Measurements from ENCODE around the gene TMEM91.
"Not testable (repeated sequence)": the region's sequence is repeated elsewhere in the genome, so short reads cannot be mapped to it uniquely, and the experiment has no call there.

TMEM91 gene

DNA sequence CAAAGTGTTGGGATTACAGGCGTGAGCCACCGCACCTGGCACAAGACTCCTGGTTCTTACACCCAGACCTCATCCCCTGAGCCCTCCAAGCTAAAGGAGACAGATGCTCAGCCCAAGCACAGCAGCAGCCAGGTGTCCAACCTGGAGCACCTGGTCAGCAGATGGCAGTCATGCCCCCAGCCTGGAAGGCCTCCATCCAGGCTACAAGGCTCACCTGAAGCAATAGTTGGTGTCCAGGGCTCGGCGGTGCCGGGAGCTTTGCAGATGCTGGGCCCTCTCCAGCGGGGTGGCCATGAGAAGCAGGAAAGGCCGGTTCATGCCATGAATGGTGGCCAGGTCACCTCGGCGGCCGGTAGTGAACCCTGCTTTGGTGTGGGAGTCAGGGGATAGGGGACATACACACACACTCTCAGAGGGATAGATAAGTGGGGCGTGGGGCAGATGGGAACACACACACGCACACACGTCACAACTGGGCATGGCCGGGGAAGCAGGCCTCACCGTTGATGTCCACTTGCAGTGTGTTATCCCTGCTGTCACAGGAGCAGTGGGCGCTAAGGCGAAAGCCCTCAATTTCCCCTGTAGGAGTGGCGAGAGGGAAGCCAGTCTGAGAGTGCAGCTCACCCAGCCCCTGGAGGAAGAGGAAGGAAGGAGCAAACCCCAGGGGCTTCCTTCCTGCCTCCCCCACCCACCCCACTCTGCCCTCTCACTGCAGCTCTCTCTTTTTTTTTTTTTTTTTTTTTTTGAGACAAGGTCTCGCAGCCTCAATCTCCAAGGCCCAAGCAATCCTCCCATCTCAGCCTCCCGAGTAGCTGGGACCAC is 34.5 kb upstream of the TMEM91 start:
- no peak overlapping the region for H3K4me3 ChIP-seq (ENCODE audit: low read depth, low read length)
- DNase-seq (ENCODE audit: low read depth, low spot score): no peak
- in situ Hi-C loops (cut with HindIII; ENCODE audit: low sequenced_read_pairs): no loop called here
- TF ChIP-seq, protein P1, sequence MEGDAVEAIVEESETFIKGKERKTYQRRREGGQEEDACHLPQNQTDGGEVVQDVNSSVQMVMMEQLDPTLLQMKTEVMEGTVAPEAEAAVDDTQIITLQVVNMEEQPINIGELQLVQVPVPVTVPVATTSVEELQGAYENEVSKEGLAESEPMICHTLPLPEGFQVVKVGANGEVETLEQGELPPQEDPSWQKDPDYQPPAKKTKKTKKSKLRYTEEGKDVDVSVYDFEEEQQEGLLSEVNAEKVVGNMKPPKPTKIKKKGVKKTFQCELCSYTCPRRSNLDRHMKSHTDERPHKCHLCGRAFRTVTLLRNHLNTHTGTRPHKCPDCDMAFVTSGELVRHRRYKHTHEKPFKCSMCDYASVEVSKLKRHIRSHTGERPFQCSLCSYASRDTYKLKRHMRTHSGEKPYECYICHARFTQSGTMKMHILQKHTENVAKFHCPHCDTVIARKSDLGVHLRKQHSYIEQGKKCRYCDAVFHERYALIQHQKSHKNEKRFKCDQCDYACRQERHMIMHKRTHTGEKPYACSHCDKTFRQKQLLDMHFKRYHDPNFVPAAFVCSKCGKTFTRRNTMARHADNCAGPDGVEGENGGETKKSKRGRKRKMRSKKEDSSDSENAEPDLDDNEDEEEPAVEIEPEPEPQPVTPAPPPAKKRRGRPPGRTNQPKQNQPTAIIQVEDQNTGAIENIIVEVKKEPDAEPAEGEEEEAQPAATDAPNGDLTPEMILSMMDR (IDR thresholded peaks at IDR 0.05; ENCODE audit: low read depth, low read length): no peak

DNA sequence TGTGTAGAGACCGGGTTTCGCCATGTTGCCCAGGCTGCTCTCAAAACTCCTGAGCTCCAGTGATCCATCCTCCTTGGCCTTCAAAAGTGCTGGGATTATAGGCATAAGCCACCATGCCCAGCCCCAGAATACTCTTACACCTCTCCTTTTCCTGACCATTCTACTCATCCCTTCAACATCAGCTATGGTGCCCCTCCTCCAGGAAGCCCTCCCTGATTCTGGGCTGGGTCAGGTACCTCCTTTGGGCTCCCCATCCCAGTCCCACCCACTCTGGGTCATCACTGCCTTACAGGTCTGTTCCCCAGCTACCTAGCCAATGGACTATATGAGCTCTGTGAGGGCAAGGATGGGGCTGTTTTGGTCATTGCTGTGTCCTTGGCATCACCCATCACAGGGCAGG is 32.2 kb upstream of the TMEM91 start:
- DNase-seq (ENCODE audit: low read depth, low spot score): no peak
- no peak overlapping the region for H3K4me3 ChIP-seq (ENCODE audit: low read depth, low read length)
- TF ChIP-seq, protein P1 (IDR thresholded peaks at IDR 0.05; ENCODE audit: low read depth, low read length): no peak
- in situ Hi-C loops (cut with HindIII; ENCODE audit: low sequenced_read_pairs): no loop called here

DNA sequence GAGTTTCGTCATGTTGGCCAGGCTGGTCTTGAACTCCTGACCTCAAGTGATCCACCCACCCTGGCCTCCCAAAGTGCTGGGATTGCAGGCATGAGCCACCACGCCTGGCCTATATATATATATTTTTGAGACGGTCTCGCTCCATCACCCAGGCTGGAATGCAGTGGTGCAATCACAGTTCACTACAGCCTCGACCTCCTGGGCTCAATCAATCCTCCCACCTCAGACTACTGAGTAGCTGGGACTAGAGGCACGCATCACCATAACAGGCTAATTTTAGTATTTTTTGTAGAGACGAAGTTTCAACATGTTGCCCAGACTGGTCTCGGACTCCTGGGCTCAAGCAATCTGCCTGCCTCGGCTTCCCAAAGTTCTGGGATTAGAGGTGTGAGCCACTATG is 29.4 kb upstream of the TMEM91 start:
- H3K4me3 ChIP-seq (ENCODE audit: low read depth, low read length); in situ Hi-C loops (cut with HindIII; ENCODE audit: low sequenced_read_pairs); DNase-seq (ENCODE audit: low read depth, low spot score): not testable (repeated sequence)

DNA sequence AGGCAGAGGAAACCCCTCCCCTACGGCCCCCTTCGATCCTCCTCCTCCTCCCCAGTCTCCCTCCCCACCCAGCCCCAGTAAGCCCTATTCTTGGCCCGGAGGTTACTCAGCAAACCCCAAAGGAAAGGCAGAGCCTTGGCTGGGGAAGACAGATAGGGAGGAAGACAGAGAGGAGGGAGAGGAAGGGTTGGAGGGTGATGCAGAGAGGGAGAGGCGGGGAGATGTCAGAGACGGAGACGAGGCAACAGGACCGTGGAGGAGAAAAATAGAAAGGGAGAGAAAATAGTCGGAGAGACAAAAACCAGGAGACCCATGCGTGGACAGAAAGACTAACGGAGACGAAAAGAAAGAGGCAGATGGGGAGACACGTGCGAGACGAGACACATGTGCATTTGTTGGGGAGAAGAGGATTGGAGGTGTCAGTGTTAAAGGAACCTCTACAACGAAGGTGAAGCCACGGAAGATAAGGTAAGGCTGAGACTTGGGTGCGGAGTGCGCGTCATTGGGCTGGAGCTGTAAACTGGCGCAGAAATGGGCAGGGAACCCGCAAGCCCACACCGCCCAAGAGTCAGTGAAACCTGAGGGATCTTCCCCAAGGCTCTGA is 25.5 kb upstream of the TMEM91 start:
- peak overlapping the region; percentile 85 for H3K4me3 ChIP-seq (ENCODE audit: low read depth, low read length)
- TF ChIP-seq, protein P1 (IDR thresholded peaks at IDR 0.05; ENCODE audit: low read depth, low read length): no peak
- in situ Hi-C loops (cut with HindIII; ENCODE audit: low sequenced_read_pairs): no loop called here
- no peak for DNase-seq (ENCODE audit: low read depth, low spot score)

DNA sequence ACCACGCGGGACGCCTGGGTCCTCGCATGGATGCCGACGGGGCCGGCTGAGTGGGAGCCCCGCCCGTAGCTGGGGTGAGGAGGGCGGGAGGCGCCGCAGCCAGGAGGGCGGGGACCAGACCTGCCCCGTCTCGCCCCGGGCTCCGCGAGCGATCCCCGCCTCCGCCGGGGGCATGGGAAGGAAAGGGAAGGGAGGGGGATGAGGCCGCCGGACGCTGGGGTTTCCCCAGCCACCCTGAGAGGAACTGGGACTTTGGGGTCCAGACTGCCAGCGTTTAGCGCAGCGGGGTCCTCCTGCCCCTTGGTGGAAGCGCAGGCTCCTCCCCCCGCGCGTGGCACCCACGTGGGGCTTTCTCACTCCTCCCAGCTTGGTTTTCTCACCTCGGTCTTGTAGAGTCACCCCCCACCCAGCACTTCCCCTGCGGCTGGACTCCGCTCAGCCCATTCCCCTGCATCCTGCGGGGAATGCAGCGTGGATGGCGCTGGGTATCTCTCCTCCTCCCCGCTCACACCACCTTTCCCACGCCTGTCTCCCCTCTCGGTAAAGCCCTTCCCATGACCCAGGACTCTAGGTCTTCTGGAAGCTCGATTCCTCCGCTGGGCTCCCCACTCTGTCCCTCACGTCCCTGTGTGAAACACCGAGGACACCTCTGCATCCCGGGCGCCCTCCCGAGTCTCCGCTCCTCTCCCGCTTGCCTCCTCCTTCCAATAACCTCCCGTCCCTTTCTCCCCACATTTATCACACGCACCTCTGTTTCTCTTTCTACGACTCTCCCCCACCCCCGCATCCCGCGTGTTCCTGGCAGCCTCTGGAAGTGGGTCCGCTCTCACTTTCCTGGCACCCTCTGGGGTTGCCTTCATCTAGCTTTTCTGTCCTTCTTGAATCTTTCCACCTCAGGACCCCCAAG is 24.7 kb upstream of the TMEM91 start:
- in situ Hi-C loops (cut with HindIII; ENCODE audit: low sequenced_read_pairs): no loop called here
- H3K4me3 ChIP-seq (ENCODE audit: low read depth, low read length): peak overlapping the region; percentile 85
- DNase-seq (ENCODE audit: low read depth, low spot score): peak; percentile 60
- TF ChIP-seq, protein P1 (IDR thresholded peaks at IDR 0.05; ENCODE audit: low read depth, low read length): no peak

DNA sequence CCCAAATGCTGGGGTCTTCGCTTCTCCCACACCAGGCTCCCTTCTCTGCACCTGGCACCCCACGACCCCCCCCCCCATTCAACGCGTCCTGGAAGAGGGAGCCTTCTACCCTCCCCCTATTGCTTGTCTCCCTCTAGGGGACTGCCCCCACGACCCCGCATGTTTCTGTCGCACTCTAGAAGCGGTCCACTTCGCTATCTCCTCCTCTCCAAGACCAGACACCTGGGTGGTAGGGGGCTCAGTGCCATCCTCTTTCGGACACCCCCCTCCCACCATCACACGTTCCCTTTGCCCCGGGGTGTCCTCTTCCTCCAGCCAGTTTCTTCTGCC is 24.1 kb upstream of the TMEM91 start:
- no peak for DNase-seq (ENCODE audit: low read depth, low spot score)
- TF ChIP-seq, protein P1 (IDR thresholded peaks at IDR 0.05; ENCODE audit: low read depth, low read length): no peak
- in situ Hi-C loops (cut with HindIII; ENCODE audit: low sequenced_read_pairs): no loop called here
- peak overlapping the region; percentile 85 for H3K4me3 ChIP-seq (ENCODE audit: low read depth, low read length)
